GM19025 (cell line): Measurements from ENCODE around the gene PAFAH1B1.
"Not testable (repeated sequence)": the region's sequence is repeated elsewhere in the genome, so short reads cannot be mapped to it uniquely, and the experiment has no call there.

Source experiments
- ATAC-seq: cut with Tn5 transposase; IDR thresholded peaks from one replicate; pipeline ENCODE4 v1.9.1; 2021; ENCODE audit warnings: mild to moderate bottlenecking, low read depth, moderate library complexity; ENCODE audit not compliant: unreplicated experiment

The PAFAH1B1 gene

GRCh38 chr17:2592971-2593820, at the start of gene PAFAH1B1:
PAFAH1B1 (plus strand) TSS chr17:2593654; CDS start chr17:2638289, 44,635 bp downstream.
- peak; percentile 90 for ATAC-seq

GRCh38 chr17:2545393-2545792, 48.1 kb upstream of the PAFAH1B1 start:
- no peak for ATAC-seq

GRCh38 chr17:2547176-2547575, 46.3 kb upstream of the PAFAH1B1 start:
- no peak for ATAC-seq

GRCh38 chr17:2548026-2548425, 45.4 kb upstream of the PAFAH1B1 start:
- ATAC-seq = not testable (repeated sequence)

GRCh38 chr17:2549392-2550211, 43.9 kb upstream of the PAFAH1B1 start:
- no peak for ATAC-seq

- no peak for ATAC-seq
Observed at GRCh38 chr17:2551493-2551892, 42.0 kb upstream of the PAFAH1B1 start.

GRCh38 chr17:2551928-2552327, 41.5 kb upstream of the PAFAH1B1 start:
- ATAC-seq = no peak

- no peak for ATAC-seq
Observed at GRCh38 chr17:2560658-2561057, 32.8 kb upstream of the PAFAH1B1 start.

GRCh38 chr17:2562162-2562858, 31.1 kb upstream of the PAFAH1B1 start:
- ATAC-seq = no peak

GRCh38 chr17:2563061-2563460, 30.4 kb upstream of the PAFAH1B1 start:
- no peak for ATAC-seq

GRCh38 chr17:2563543-2563942, 29.9 kb upstream of the PAFAH1B1 start:
- no peak for ATAC-seq

GRCh38 chr17:2564877-2565276, 28.6 kb upstream of the PAFAH1B1 start:
- no peak for ATAC-seq

GRCh38 chr17:2566056-2566455, 27.4 kb upstream of the PAFAH1B1 start:
- ATAC-seq = no peak

- no peak for ATAC-seq
Observed at GRCh38 chr17:2571523-2572303, 21.7 kb upstream of the PAFAH1B1 start.

- ATAC-seq = not testable (repeated sequence)
Observed at GRCh38 chr17:2572304-2572609, 21.2 kb upstream of the PAFAH1B1 start.

GRCh38 chr17:2580151-2580550, 13.3 kb upstream of the PAFAH1B1 start:
- ATAC-seq = no peak

- ATAC-seq = no peak
Observed at GRCh38 chr17:2580661-2581060, 12.8 kb upstream of the PAFAH1B1 start.

GRCh38 chr17:2582493-2582892, 11.0 kb upstream of the PAFAH1B1 start:
- ATAC-seq = no peak

- no peak for ATAC-seq
Observed at GRCh38 chr17:2591040-2591640, 2.3 kb upstream of the PAFAH1B1 start.
